ENCODE measurements around the gene SLC35F4. TPM values are rescaled to one million over a fixed set of nuclear protein-coding genes. Genes with fewer than 3 reads are reported as not detected.
"Not testable (repeated sequence)": the region's sequence is repeated elsewhere in the genome, so short reads cannot be mapped to it uniquely, and the experiment has no call there.

The SLC35F4 gene
- total RNA-seq, 2 experiments from 2014 or later, result not detected

GRCh38 chr14:57732463-57733285, 133.2 kb downstream of the SLC35F4 start:
- no peak for DNase-seq
- intact Hi-C loops (cut with micrococcal nuclease), result no loop called here
- H3K36me3 Mint-ChIP-seq (ENCODE audit: low read depth), result no peaks in the 10 kb centered on the region
- no peak overlapping the region for H3K4me3 Mint-ChIP-seq
- no peak overlapping the region for H3K27ac Mint-ChIP-seq
- H3K4me1 Mint-ChIP-seq (ENCODE audit: low read depth), result no peaks in the 10 kb centered on the region
- CTCF ChIA-PET, result interaction anchor here (0.5 kb wide), 1 partner anchor 62 kb away, joined by 3 read pairs; no protein-coding TSS in a partner anchor
- no peaks in the 10 kb centered on the region for H3K27me3 Mint-ChIP-seq (ENCODE audit: low read depth)
- no peaks in the 10 kb centered on the region for H3K9me3 Mint-ChIP-seq

- H3K36me3 Mint-ChIP-seq (ENCODE audit: low read depth), result no peaks in the 10 kb centered on the region
- CTCF ChIA-PET, result no interaction called here
- H3K4me3 Mint-ChIP-seq, result no peak overlapping the region
- no peak for DNase-seq
- H3K9me3 Mint-ChIP-seq, result no peaks in the 10 kb centered on the region
- no peaks in the 10 kb centered on the region for H3K27me3 Mint-ChIP-seq (ENCODE audit: low read depth)
- H3K4me1 Mint-ChIP-seq (ENCODE audit: low read depth), result no peaks in the 10 kb centered on the region
- no peak overlapping the region for H3K27ac Mint-ChIP-seq
- intact Hi-C loops (cut with micrococcal nuclease), result no loop called here
Measured at GRCh38 chr14:57729208-57730187, 136.4 kb downstream of the SLC35F4 start.

- Mint-ChIP-seq H3K9me3 (no peaks in the 10 kb centered on the region), H3K27ac (no peak overlapping the region), H3K4me3 (no peak overlapping the region), H3K36me3 (ENCODE audit: low read depth) (no peaks in the 10 kb centered on the region), H3K4me1 (ENCODE audit: low read depth) (no peaks in the 10 kb centered on the region), H3K27me3 (ENCODE audit: low read depth) (no peaks in the 10 kb centered on the region)
- CTCF ChIA-PET, result no interaction called here
- intact Hi-C loops (cut with micrococcal nuclease), result no loop called here
- no peak for DNase-seq
Measured at GRCh38 chr14:57725399-57726077, 140.4 kb downstream of the SLC35F4 start.

- H3K4me1 Mint-ChIP-seq (ENCODE audit: low read depth); H3K27ac Mint-ChIP-seq; H3K9me3 Mint-ChIP-seq; CTCF ChIA-PET; intact Hi-C loops (cut with micrococcal nuclease); H3K4me3 Mint-ChIP-seq; H3K36me3 Mint-ChIP-seq (ENCODE audit: low read depth); H3K27me3 Mint-ChIP-seq (ENCODE audit: low read depth); DNase-seq: not testable (repeated sequence)
Measured at GRCh38 chr14:57722141-57722540, 143.8 kb downstream of the SLC35F4 start.

- Mint-ChIP-seq H3K27ac (no peak overlapping the region), H3K9me3 (no peaks in the 10 kb centered on the region), H3K36me3 (ENCODE audit: low read depth) (no peaks in the 10 kb centered on the region), H3K4me3 (no peak overlapping the region), H3K4me1 (ENCODE audit: low read depth) (no peaks in the 10 kb centered on the region), H3K27me3 (ENCODE audit: low read depth) (peaks cover 2% of the 10 kb centered on the region)
- DNase-seq, result no peak
- intact Hi-C loops (cut with micrococcal nuclease), result no loop called here
- CTCF ChIA-PET, result no interaction called here
Measured at GRCh38 chr14:57714487-57714931, 151.4 kb downstream of the SLC35F4 start.

GRCh38 chr14:57712698-57713097, 153.2 kb downstream of the SLC35F4 start:
- intact Hi-C loops (cut with micrococcal nuclease), result no loop called here
- DNase-seq, result no peak
- Mint-ChIP-seq H3K4me1 (ENCODE audit: low read depth) (no peaks in the 10 kb centered on the region), H3K4me3 (no peak overlapping the region), H3K36me3 (ENCODE audit: low read depth) (no peaks in the 10 kb centered on the region), H3K9me3 (peaks cover 9% of the 10 kb centered on the region), H3K27me3 (ENCODE audit: low read depth) (peaks cover 2% of the 10 kb centered on the region), H3K27ac (no peak overlapping the region)
- CTCF ChIA-PET, result interaction anchor here (0.7 kb wide), 1 partner anchor 116 kb away, joined by 3 read pairs; no protein-coding TSS in a partner anchor

GRCh38 chr14:57712102-57712501, 153.8 kb downstream of the SLC35F4 start:
- peaks cover 2% of the 10 kb centered on the region for H3K27me3 Mint-ChIP-seq (ENCODE audit: low read depth)
- H3K27ac Mint-ChIP-seq, result no peak overlapping the region
- CTCF ChIA-PET, result interaction anchor here (0.7 kb wide), 1 partner anchor 116 kb away, joined by 3 read pairs; no protein-coding TSS in a partner anchor
- DNase-seq, result no peak
- H3K9me3 Mint-ChIP-seq, result peaks cover 9% of the 10 kb centered on the region
- H3K36me3 Mint-ChIP-seq (ENCODE audit: low read depth), result no peaks in the 10 kb centered on the region
- H3K4me3 Mint-ChIP-seq, result no peak overlapping the region
- no peaks in the 10 kb centered on the region for H3K4me1 Mint-ChIP-seq (ENCODE audit: low read depth)
- intact Hi-C loops (cut with micrococcal nuclease), result no loop called here

- DNase-seq, result no peak
- CTCF ChIA-PET, result interaction anchor here (0.5 kb wide), 1 partner anchor 36 kb away, joined by 3 read pairs; no protein-coding TSS in a partner anchor
- intact Hi-C loops (cut with micrococcal nuclease), result no loop called here
- Mint-ChIP-seq H3K36me3 (ENCODE audit: low read depth) (no peaks in the 10 kb centered on the region), H3K27ac (no peak overlapping the region), H3K9me3 (peaks cover 9% of the 10 kb centered on the region), H3K4me1 (ENCODE audit: low read depth) (no peaks in the 10 kb centered on the region), H3K27me3 (ENCODE audit: low read depth) (peaks cover 2% of the 10 kb centered on the region), H3K4me3 (no peak overlapping the region)
Measured at GRCh38 chr14:57709909-57710308, 156.0 kb downstream of the SLC35F4 start.

- H3K4me3 Mint-ChIP-seq; H3K36me3 Mint-ChIP-seq (ENCODE audit: low read depth); CTCF ChIA-PET; H3K9me3 Mint-ChIP-seq; intact Hi-C loops (cut with micrococcal nuclease); H3K4me1 Mint-ChIP-seq (ENCODE audit: low read depth); H3K27me3 Mint-ChIP-seq (ENCODE audit: low read depth); H3K27ac Mint-ChIP-seq; DNase-seq: not testable (repeated sequence)
Measured at GRCh38 chr14:57709086-57709485, 156.8 kb downstream of the SLC35F4 start.

- Mint-ChIP-seq H3K27me3 (ENCODE audit: low read depth) (no peaks in the 10 kb centered on the region), H3K4me1 (ENCODE audit: low read depth) (no peaks in the 10 kb centered on the region), H3K36me3 (ENCODE audit: low read depth) (no peaks in the 10 kb centered on the region), H3K9me3 (peaks cover 9% of the 10 kb centered on the region), H3K4me3 (no peak overlapping the region), H3K27ac (no peak overlapping the region)
- intact Hi-C loops (cut with micrococcal nuclease), result no loop called here
- DNase-seq, result no peak
- CTCF ChIA-PET, result interaction anchor here (0.7 kb wide), 1 partner anchor 372 kb away, joined by 3 read pairs; no protein-coding TSS in a partner anchor
Measured at GRCh38 chr14:57707219-57707618, 158.7 kb downstream of the SLC35F4 start.

GRCh38 chr14:57704763-57705162, 161.1 kb downstream of the SLC35F4 start:
- Mint-ChIP-seq H3K4me1 (ENCODE audit: low read depth) (no peaks in the 10 kb centered on the region), H3K27me3 (ENCODE audit: low read depth) (no peaks in the 10 kb centered on the region), H3K27ac (no peak overlapping the region), H3K36me3 (ENCODE audit: low read depth) (no peaks in the 10 kb centered on the region), H3K9me3 (peaks cover 9% of the 10 kb centered on the region), H3K4me3 (no peak overlapping the region)
- intact Hi-C loops (cut with micrococcal nuclease), result no loop called here
- CTCF ChIA-PET, result no interaction called here
- DNase-seq, result no peak

GRCh38 chr14:57699947-57700346, 165.9 kb downstream of the SLC35F4 start:
- Mint-ChIP-seq H3K9me3 (peaks cover 2% of the 10 kb centered on the region), H3K27me3 (ENCODE audit: low read depth) (no peaks in the 10 kb centered on the region), H3K27ac (no peak overlapping the region), H3K4me3 (no peak overlapping the region), H3K4me1 (ENCODE audit: low read depth) (no peaks in the 10 kb centered on the region), H3K36me3 (ENCODE audit: low read depth) (no peaks in the 10 kb centered on the region)
- no peak for DNase-seq
- CTCF ChIA-PET, result no interaction called here
- intact Hi-C loops (cut with micrococcal nuclease), result no loop called here
